GM10248 (cell line): ENCODE data around the gene SUB1.
"Not testable (repeated sequence)": the region's sequence is repeated elsewhere in the genome, so short reads cannot be mapped to it uniquely, and the experiment has no call there.

Source experiments
- CTCF ChIA-PET: fragments of 300-600 bp; sonication (Branson Sonifier 250); formaldehyde crosslinking; extraction: SDS; loops from one replicate; lab custom pipeline; 2021; ENCODE audit warnings: antibody characterized with exemption; lab: Yijun Ruan, JAX
- POLR2A ChIA-PET: fragments of 350-650 bp; sonication (Branson Sonifier 250); formaldehyde crosslinking; extraction: SDS; loops from one replicate; lab custom pipeline; 2020; ENCODE audit warnings: antibody characterized with exemption; lab: Yijun Ruan, JAX
- DNase-seq: peaks from one replicate; pipeline ENCODE4 v3.0.0; 2012; ENCODE audit errors: extremely low spot score
- CTCF ChIP-seq: IDR thresholded peaks from 2 replicates; pipeline ENCODE4 v1.5.1; 2012; ENCODE audit warnings: mild to moderate bottlenecking, low read depth; ENCODE audit errors: extremely low read depth, missing control alignments, control extremely low read depth

SUB1 gene

GRCh38 chr5:32630867-32631491 is 45.6 kb downstream of the SUB1 start:
- ChIA-PET CTCF (interaction anchor here (0.6 to 1.8 kb wide), 7 partner anchors 8 to 398 kb away, joined by 3 to 4 read pairs (median 3); no protein-coding TSS in a partner anchor), POLR2A (no interaction called here)
- DNase-seq = no peak
- no peak for TF ChIP-seq CTCF

- CTCF ChIA-PET = interaction anchor here (2.3 kb wide), 1 partner anchor 143 kb away, joined by 4 read pairs; no protein-coding TSS in a partner anchor
- POLR2A ChIA-PET, DNase-seq: not testable (repeated sequence)
Observed at GRCh38 chr5:32633017-32633416, 47.7 kb downstream of the SUB1 start.

- POLR2A ChIA-PET = no interaction called here
- CTCF ChIA-PET = interaction anchor here (0.7 kb wide), 1 partner anchor 8 kb away, joined by 3 read pairs; no protein-coding TSS in a partner anchor
- no peak for DNase-seq
- no peak for TF ChIP-seq CTCF
Observed at GRCh38 chr5:32638309-32638708, 53.0 kb downstream of the SUB1 start.

DNA sequence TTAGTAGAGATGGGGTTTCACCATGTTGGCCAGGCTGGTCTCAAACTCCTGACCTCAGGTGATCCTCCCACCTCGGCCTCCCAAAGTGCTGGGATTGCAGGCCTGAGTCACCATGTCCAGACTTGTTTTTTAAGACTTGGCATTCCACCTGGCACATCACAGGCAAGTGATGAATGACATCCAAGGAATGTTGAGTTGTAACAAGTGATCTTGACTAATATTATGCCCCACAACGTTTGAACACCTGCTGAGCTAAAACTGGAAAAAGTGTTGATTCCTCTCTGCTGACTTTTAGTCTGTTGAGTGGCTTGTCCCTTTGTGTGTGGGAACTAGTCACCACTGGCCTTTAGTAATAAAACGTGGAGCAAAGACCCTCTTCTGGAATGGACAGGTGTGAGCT is 54.6 kb downstream of the SUB1 start:
- ChIA-PET POLR2A (no interaction called here), CTCF (no interaction called here)
- no peak for TF ChIP-seq CTCF
- no peak for DNase-seq

DNA sequence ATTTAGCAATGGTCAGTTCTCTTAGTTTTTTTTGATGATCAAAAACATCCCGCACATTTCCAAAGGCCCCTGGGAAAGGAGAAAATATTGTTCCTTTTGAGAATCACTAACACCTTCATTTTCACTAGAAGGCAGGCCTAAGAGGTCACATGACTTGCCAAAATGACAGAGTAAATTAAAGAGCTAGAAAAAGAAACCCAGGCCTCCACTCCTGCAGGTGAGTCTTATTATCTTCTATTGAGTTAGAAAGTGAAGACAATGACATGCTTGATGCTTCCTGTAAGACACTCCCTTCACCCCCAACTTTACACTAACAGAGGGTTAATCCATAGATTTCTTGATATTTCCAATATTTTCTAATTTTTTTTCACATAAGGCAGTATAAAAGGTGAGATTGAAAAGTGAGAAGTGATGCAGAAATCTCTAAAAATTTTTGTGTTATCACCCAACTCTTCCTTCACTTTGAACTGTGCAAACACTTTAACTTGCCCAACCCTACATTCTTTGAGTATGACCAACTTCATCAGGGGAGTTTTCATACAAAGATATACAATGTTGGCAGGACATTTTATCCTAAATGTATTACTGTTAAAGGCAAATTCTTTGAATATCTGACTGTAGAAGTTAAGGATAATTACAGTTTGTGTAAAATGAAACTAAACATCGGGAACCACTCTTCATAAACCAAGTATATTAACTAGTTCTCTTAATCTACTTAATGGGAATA is 57.1 kb downstream of the SUB1 start:
- CTCF ChIA-PET = no interaction called here
- POLR2A ChIA-PET = no interaction called here
- DNase-seq = no peak

GRCh38 chr5:32645246-32645645 is 59.9 kb downstream of the SUB1 start:
- TF ChIP-seq CTCF = no peak
- CTCF ChIA-PET = interaction anchor here (1.2 to 1.6 kb wide), 2 partner anchors 15 to 16 kb away, joined by 3 read pairs; no protein-coding TSS in a partner anchor
- no peak for DNase-seq
- POLR2A ChIA-PET = no interaction called here

More for the DNA sequence above, 57.1 kb downstream of the SUB1 start:
- no peak for TF ChIP-seq CTCF
